ENCODE results near the gene LEO1.

- TF ChIP-seq EZH2phosphoT487 (conservative IDR thresholded peaks at IDR 0.05; ENCODE audit: low read length) = no peak
- TF ChIP-seq CTCF (IDR thresholded peaks at IDR 0.05; ENCODE audit: insufficient read depth, low read length, poor library complexity, severe bottlenecking) = no peak
Observed at GRCh38 chr15:52014616-52015015, 43.0 kb upstream of the LEO1 start.

Data from SU-DHL-6 (cell line).